NCI-H460 (cell line): ENCODE results near the gene TUBA1A. TPM values are rescaled to one million over a fixed set of nuclear protein-coding genes. Genes with fewer than 3 reads are reported as not detected.
"Not testable (repeated sequence)": the region's sequence is repeated elsewhere in the genome, so short reads cannot be mapped to it uniquely, and the experiment has no call there.

Source experiments
- DNase-seq: peaks from one replicate; pipeline ENCODE4 v3.0.0-alpha.2; 2016; ENCODE audit warnings: low read depth; ENCODE audit errors: extremely low read depth
- total RNA-seq: library from RNA; depleted of rRNA; stranded (reverse); fragments of >200 nt; shearing (Covaris generic); gene quantifications from 2 replicates; pipeline ENCODE4 v1.2.3, GENCODE V29; 2014

The TUBA1A gene
- total RNA-seq, 1 experiment from 2014 or later = 216 TPM

- DNase-seq = peak; percentile 92
Measured at GRCh38 chr12:49201595-49202295, 12.9 kb upstream of the TUBA1A start.

GRCh38 chr12:49200919-49201594 lies 12.2 kb upstream of the TUBA1A start:
- peak; percentile 84 for DNase-seq

DNA sequence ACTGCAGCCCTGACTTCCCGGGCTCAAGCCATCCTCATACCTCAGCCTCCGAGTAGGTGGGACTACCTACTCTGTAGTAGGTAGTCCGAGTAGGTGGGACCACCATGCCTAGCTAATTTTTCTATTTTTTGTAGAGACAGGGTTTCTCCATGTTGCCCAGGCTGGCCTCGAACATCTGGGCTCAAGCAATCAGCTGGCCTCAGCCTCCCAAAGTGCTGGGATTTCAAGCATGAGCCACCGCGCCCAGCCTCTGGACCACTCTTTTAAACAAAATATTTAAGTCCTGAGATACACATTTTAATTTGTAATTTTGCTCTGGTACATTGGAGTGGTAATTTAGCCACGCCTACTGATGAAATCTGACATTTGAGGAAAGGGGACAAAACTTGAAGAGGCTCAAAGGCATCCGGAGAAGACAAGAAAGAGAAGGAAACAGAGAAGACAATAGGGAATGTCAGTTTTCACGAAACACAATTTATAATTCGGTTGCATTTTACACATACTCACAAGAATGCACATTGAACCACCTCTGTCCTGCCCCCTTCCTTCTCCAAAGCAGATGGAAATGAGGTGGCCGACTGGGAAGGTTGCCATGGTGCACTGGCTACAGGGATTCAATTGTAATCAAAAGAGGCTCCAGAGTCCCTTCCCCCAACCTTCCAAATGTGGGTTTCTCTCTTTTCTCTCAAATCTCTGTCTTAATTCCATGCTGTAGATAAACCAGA lies 9.7 kb upstream of the TUBA1A start:
- DNase-seq = no peak

GRCh38 chr12:49197256-49197655 lies 8.4 kb upstream of the TUBA1A start:
- DNase-seq = no peak

- no peak for DNase-seq
Measured at GRCh38 chr12:49195736-49196135, 6.9 kb upstream of the TUBA1A start.

DNA sequence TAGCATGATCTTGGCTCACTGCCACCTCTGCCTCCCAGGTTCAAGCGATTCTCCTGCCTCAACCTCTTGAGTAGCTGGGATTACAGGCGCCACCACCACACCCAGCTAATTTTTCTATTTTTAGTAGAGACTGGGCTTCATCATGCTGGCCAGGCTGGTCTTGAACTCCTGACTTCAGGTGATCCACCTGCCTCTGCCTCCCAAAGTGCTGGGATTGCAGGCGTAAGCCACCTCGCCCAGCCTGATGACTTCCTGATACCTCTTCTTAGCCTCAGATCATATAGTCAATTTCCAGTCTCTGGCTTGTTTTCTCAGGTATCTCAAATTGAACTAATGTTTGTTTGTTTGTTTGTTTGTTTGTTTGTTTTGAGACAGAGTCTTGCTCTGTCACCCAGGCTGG lies 4.9 kb upstream of the TUBA1A start:
- DNase-seq = not testable (repeated sequence)

DNA sequence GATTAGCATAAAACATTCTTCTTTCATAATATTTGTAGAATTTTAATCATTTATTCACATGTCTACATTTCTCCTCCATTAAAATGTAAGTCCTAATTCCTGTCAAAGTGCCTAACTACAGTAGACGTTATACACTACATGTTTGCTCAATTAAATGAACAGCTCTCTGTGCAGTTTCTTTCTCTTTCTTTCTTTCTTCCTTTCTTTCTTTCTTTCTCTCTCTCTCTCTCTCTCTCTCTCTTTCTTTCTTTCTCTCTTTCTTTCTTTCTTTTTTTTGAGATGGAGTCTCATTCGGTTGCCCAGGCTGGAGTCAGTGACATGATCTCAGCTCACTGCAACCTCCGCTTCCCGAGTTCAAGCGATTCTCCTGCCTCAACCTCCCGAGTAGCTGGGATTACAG lies 2.6 kb upstream of the TUBA1A start:
- DNase-seq = not testable (repeated sequence)

GRCh38 chr12:49190974-49191373 lies 2.1 kb upstream of the TUBA1A start:
- DNase-seq = no peak

- DNase-seq = no peak
Measured at GRCh38 chr12:49189731-49190716, 1.1 kb upstream of the TUBA1A start.

GRCh38 chr12:49188201-49188915 lies 522 bp downstream of the TUBA1A start:
- DNase-seq = peak; percentile 59

DNA sequence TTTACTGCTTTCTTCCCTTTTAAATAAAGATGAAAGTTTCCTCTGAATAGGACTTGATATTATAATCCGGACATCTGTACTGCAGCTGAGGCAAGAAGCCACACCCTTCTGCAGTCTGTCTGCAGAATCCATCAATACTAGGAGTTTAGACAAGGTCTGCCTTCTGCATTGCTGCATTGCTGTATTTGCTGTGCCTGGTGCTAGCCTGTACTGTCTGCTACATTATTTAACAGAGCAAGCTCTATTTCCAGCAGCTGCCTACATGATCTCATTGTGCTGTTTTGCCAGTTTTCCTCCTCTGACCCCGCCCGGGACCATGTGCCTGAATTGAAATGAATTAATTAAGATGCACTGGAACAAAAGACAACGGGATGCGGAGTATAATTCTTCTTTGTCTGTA lies 1.7 kb downstream of the TUBA1A start:
- DNase-seq = no peak

DNA sequence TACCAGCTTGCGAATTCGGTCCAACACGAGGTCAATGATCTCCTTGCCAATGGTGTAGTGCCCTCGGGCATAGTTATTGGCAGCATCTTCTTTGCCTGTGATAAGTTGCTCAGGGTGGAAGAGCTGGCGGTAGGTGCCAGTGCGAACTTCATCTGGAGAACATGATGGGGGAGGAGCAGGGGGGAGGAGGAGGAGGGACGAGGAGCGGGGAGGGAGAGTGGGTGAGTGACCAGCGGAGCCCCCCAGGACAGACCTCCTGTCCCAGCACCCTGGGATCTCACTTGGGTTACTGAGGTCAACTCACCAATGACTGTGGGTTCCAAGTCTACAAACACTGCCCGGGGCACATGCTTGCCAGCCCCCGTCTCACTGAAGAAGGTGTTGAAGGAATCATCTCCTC lies 2.6 kb downstream of the TUBA1A start:
- DNase-seq = not testable (repeated sequence)

DNA sequence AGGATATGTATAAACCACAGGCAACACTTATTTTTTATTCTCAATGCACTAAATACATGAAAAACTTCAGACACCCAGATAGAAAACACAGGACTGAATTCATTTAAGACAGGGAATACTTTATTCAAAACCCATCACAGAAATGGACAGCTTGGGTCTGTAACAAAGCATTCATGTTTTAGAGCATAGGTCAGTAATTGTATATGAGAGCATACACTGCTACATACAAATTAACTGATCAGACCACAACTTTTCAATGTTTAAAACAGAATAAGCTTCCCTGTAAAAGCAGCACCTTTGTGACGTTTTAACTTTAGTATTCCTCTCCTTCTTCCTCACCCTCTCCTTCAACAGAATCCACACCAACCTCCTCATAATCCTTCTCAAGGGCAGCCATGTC lies 4.2 kb downstream of the TUBA1A start:
- DNase-seq = not testable (repeated sequence)

- not testable (repeated sequence) for DNase-seq
Measured at GRCh38 chr12:49183214-49183950, 5.5 kb downstream of the TUBA1A start.

- DNase-seq = no peak
Measured at GRCh38 chr12:49174218-49174617, 14.7 kb downstream of the TUBA1A start.

DNA sequence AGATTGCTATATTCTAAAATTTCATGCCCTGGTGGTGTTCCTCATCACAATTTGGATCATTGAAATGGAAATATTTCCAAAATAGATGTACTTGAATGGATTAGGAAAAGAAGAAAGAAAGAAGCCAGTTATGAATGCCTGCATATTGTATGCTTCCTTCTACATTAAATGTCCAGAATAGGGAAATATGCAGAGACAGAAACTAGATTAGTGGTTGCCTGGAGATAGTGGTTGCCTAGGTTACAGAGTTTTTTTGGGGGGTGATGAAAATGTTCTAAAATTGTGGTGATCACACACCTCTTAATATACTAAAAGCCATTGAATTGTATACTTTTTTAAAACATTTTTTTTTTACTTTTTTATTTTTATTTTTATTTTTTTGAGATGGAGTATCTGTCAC lies 18.0 kb downstream of the TUBA1A start:
- no peak for DNase-seq

DNA sequence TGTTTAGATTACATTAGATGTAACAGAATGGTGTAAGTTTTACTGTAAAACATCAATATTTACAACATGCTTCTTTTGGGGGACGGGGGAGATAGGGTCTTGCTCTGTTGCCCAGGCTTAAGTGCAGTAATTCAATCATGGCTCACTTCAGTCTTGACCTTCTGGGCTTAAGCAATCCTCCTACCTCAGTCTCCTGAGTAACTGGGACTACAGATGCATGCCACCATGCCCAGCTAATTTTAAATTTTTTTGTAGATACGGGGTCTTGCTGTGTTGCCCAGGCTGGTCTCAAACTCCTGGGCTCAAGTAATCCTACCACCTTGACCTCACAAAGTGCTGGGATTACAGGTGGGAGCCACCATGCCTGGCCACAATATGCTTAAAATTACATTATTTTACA lies 23.8 kb downstream of the TUBA1A start:
- no peak for DNase-seq

DNA sequence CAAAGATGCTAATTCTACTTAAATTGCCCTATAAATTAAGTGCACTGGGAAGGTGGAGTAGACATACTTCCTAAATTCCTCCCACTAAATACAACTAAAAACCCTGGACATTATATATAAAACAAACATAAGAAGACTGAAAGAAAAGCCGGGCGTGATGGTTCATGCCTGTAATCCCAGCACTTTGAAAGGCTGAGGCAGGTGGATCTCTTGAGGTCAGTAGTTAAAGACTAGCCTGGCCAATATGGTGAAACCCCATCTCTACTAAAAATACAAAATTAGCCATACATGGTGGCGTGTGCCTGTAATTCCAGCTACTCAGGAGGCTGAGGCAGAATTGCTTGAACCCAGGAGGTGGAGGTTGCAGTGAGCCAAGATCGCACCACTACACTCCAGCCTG lies 27.0 kb downstream of the TUBA1A start:
- DNase-seq = not testable (repeated sequence)
